ENCODE measurements around the gene MARK3.

DNA sequence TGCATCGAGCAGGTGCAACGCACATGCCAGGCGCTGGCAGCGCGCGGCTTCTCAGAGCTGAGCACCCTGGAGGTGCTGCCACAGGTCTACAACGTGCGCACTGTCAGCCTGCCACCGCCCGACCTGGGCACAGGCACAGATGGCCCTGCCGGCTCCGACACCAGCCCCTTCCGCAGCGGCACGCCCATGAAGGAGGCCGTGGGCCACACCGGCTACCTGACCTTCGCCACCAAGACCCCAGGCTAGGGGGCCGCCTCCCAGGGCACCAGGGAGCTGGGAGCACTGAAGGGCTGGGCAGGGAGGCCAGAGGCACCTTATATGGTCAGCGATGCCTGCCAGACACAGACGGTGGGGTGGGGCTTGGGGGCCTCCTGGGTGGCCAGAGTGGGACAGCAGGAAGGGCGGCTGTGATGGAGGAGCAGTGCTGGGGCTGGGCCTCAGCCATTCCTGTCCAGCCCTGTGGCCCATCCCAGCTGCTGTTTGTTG is 149.4 kb downstream of the MARK3 start:
- TF ChIP-seq POLR2A (IDR thresholded peaks at IDR 0.05) (no peak), CTCF (IDR thresholded peaks at IDR 0.05) (no peak)

All from lower leg skin (tissue), 3 donors.